HG03432 (cell line): Measurements from ENCODE around the gene EVI5L.
"Not testable (repeated sequence)": the region's sequence is repeated elsewhere in the genome, so short reads cannot be mapped to it uniquely, and the experiment has no call there.

Source experiments
- ATAC-seq: cut with Tn5 transposase; IDR thresholded peaks from one replicate; pipeline ENCODE4 v1.9.1; 2021; ENCODE audit warnings: mild to moderate bottlenecking, moderate library complexity; ENCODE audit not compliant: unreplicated experiment

EVI5L gene

GRCh38 chr19:7829561-7830271 is at the start of gene EVI5L:
Gene EVI5L, plus strand, starts transcription at chr19:7830218. Its CDS starts 16,325 bp downstream, at chr19:7846543.
- peak; percentile 87 for ATAC-seq

DNA sequence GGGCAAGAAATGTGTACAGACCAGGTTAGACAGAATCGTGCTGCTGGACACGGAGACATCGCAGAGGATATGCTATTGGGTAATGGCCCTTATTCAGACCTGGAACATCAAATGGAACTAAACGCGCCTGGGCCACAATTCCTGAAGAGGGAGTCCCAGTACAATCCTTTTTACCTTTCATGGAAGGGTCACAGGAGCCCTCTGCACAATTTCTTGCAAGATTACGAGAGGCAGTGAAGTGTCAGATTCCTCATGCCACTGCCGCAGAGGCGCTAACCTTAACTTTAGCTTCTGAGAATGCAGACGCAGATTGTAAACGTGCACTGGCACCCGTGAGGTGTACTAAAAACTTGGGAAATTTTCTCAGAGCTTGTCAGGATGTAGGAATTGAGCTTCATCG is 48.9 kb upstream of the EVI5L start:
- no peak for ATAC-seq

- ATAC-seq = no peak
Observed at GRCh38 chr19:7783991-7784423, 46.0 kb upstream of the EVI5L start.

GRCh38 chr19:7784856-7785255 is 45.2 kb upstream of the EVI5L start:
- ATAC-seq = no peak

DNA sequence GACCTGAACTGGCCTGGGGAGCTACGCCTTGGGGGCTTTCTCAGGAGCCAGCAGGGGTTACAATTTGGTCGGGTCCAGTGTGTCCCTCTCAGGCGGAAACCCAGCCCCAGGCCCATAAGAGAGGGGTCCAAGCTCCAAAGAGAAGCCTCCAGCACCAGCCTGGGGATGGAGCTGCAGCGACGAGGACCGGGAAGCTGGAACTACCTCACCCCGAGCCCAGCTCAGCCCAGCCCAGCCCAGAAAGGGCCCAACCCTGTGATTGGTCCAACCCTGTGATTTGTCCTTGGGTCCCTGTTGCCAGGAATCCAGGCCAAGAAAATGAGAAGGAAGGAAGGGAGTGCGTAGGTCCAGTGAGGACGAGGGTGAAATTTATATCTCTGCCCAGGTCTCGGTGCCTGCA is 42.9 kb upstream of the EVI5L start:
- no peak for ATAC-seq

DNA sequence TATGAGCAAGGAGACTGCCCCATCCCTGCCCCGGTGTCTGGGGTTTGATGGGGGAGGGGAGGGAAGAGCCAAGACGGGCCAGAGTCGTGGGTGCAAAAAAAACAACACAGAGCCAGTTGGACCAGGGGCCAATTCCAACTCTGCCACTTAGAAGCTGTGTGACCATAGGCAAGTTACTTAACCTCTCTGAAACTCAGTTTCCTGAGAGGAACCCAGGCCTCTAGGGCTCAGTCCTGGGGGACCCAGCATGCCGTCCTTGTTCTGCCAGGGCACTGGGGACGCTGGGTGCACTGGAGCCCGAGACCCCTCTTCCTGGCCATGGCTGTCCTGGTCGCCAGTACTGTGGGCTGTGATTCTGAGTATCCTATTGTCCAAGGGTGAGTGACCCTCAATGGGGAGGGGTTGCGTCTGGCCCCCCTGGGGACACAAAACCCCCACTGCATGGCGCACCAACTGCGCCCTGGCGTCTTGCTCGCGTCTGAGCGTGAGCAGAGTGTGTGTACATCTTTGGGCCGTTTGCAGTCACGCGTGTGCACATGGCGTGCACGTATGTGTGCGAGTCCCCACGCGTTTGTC is 42.3 kb upstream of the EVI5L start:
- ATAC-seq = no peak

DNA sequence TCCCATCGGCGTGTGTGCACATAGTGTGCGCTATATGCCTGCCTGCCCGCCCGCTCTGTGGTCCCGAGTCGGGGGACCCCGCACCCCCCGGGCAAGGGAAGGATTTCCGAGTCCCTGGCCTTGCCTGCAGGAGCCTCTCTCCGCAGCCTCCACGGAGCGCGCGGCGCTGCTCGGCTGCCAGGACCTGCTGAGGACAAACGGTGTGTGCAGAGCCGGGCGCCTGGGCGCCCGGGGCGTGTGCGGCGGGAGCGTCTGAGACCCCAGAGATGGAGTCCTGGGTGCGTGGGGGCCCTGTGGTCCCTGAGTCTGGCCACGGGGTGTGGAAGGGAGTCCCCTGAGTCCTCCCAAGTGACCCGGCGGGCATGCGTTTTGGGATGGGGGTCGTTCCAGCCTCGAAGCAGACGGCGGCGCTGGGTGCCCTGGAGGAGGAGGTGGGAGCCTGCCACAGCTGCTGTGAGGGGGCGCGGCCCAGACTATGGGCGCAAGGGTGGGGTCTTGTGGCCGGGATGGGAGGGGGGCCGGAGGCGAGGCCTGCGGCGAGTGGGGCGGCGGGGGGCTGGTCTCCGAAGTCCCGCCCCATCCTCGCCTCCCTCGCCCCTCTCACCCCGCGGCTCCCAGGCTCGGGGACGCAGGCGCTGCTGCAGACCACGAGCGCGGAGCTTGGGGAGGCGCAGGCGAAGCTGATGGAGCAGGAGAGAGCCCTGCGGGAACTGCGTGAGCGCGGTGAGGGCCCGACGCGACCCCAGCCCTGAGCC is 41.7 kb upstream of the EVI5L start:
- no peak for ATAC-seq

DNA sequence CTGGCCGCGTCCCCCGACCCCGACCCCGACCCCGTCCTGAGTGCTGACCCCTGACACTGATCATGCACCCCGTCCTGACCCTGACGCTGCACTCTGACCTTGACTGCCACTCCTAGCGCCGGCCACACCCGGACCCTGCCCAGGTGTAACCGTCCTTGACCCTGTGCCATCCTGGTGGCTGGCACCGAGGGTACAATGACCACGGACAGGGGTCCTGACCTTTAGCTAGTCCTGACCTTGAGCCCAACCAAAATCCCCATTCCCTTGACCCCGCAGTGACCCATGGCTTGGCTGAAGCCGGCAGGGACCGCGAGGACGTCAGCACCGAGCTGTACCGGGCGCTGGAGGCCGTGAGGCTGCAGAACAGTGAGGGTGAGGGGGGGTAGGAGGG is 41.1 kb upstream of the EVI5L start:
- no peak for ATAC-seq

GRCh38 chr19:7789447-7789846 is 40.6 kb upstream of the EVI5L start:
- ATAC-seq = no peak

DNA sequence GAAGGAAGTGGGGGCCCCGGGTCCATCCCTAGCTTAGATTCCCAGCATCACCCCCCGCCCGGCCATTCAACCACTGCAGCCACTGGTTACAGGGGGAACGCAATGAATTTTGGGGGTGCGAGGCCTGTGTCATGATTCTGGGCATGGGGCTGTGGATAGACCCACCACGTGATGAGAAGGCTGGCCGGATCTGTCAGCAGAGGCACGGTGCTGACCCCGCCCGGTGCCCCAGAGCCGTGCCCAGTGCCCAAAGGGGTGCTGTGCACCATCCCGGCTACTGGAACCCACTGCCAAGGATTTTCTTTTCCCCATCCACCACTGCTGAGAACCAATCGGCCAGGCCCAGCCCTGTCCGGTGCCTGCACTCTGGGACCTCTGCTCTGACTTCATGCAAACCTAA is 39.6 kb upstream of the EVI5L start:
- no peak for ATAC-seq

GRCh38 chr19:7792281-7792680 is 37.7 kb upstream of the EVI5L start:
- no peak for ATAC-seq

GRCh38 chr19:7792701-7793100 is 37.3 kb upstream of the EVI5L start:
- not testable (repeated sequence) for ATAC-seq

DNA sequence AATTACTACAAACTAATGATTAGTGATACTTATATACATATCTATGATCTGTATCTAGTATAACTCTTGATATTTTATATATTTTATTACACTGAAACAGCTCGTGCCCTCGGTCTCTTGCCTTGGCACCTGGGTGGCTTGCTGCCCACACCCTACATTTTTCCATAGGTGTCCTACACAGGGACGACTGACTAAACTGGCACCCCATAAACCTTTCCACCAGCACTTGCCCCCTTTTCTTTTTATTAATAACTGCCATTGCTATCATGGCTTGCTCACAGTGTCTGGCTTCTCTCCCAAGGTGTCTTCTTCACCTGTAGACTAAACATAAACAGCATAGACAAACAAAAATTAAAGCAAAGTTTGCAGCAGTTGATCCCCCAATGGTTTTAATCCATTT is 36.5 kb upstream of the EVI5L start:
- ATAC-seq = no peak

- ATAC-seq = no peak
Observed at GRCh38 chr19:7795555-7796161, 34.4 kb upstream of the EVI5L start.

GRCh38 chr19:7799640-7800355 is 30.2 kb upstream of the EVI5L start:
- no peak for ATAC-seq

- ATAC-seq = no peak
Observed at GRCh38 chr19:7801020-7801570, 28.9 kb upstream of the EVI5L start.

DNA sequence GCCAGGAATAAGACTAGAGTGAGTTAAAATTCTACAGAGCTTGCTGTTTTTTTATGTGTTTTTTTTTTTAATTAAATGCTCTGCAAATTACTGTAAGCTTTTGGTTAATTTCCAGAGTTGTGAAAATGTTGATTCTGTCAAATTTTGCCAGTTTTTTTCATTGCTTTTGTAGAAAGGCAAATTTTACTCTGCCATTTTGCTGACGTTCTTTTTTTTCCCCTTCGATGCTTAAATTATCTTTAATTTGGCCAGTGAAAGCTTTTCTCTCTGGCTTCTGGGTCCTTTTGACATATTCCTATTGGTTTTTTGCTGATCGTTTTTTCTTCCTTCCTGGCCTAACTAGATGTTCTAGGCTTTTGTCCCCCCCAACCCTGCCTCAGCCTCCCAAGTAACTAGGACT is 23.8 kb upstream of the EVI5L start:
- ATAC-seq = no peak

- no peak for ATAC-seq
Observed at GRCh38 chr19:7806876-7807275, 23.1 kb upstream of the EVI5L start.

DNA sequence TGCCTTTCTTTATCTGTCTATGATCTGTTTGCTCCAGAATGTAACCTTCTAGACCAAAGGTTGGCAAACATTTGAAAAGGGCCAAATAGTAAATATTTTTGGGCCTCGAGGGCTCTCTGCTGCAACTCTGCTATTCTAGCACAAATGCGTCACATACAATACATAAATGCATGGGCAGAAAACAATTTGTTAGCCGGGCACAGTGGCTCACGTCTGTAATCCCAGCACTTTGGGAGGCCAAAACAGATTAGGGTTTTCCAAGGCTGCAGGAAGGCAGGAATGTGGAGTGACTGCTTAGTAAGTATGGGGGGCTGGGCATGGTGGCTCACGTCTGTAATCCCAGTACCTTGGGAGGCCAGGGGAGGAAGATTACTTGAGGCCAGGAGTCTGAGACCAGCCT is 21.9 kb upstream of the EVI5L start:
- ATAC-seq = no peak

DNA sequence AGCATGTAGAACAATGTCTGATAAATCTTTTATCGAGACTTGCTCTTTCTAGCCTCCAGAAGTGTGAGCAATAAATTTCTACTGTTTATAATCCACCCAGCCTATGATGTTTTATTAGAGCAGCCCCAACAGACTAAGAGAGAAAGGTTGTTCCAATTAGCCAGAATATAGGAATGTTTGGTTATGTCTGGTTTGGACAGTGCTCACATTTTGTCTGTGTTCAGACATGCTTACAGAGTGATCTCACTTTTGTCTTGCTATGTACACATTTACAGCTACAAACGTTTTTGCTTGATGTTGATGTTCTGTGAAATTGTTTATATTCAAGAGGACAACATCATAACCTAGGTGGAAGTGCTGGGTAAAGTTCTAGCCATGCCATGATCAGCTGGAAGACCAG is 18.0 kb upstream of the EVI5L start:
- ATAC-seq = no peak

- no peak for ATAC-seq
Observed at GRCh38 chr19:7815325-7815724, 14.7 kb upstream of the EVI5L start.
